DMS53 treated with DMSO at 0.1 percent for 48 hours (cell line): Measurements from ENCODE around the gene LRRC45.

Source experiments
- DNase-seq: peaks from one replicate; lab custom pipeline; 2025; ENCODE audit not compliant: unreplicated experiment; lab: John Stamatoyannopoulos, UW

Gene LRRC45

DNA sequence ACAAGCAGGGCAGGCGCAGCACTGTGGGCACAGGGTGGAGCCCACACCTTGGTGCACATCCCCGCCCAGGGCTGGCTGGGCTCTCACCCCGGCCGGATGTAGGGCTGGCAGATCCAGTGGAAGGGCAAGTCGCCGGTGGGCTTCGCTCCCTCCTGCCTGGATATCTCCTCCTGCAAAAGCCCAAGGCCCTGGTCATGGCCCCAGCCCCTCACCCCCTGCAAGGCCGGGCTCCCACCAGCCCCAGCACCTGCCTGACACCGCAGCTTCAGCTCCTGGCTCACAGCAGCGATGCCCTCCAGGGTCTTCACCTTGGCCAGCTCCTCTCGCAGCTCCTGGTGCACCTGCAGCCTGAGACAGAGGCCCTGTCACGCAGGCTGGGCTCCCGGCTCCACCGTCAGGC, 37.5 kb downstream of the LRRC45 start:
- no peak for DNase-seq

GRCh38 chr17:82061047-82061925, 38.2 kb downstream of the LRRC45 start:
- no peak for DNase-seq

GRCh38 chr17:82062076-82062983, 39.2 kb downstream of the LRRC45 start:
- no peak for DNase-seq

GRCh38 chr17:82062984-82063368, 39.9 kb downstream of the LRRC45 start:
- DNase-seq = no peak

- no peak for DNase-seq
These were observed 40.6 kb downstream of the LRRC45 start for GRCh38 chr17:82063424-82064415.

- peak; percentile 42 for DNase-seq
These were observed 41.5 kb downstream of the LRRC45 start for GRCh38 chr17:82064433-82065192.

GRCh38 chr17:82065193-82065637, 42.1 kb downstream of the LRRC45 start:
- no peak for DNase-seq

DNA sequence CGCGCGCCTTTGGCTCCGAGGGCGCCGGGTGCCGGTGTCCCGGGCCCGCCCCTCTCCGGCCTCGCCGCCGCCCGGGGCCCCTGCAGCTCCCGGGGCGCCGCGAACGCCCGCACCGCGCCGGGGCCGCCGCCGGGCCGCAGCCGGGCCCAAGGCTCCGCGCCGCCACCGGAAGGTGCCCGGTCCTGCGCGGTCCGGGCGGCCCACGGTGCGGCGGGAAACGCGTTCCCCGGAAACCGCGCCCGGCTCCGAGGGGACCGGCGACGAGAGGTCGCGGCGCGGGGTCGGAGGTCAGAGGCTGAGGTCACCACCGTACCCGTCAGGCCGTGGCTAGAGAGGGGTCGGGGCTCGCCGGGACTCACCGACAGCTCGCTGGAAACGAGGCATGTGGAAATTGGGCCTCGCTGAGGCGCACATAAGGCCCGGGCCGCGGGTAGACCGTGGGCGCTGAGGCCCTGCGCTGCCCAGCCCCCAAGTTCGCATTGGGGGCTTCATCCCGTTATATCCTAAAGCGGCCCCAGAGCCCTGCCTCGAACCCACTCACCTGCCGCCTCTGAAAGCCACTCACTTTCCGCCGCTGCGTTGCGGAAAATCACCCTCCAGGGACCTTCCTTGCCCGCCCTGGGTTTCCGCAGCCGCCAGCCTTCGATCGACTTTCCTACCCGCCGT, 42.7 kb downstream of the LRRC45 start, which contains the start of gene DUS1L:
Gene DUS1L (minus strand): TSS at position 167 of the 666 bp plus-strand sequence. CDS start 745 bp downstream, outside the sequence.
- peak; percentile 15 for DNase-seq

GRCh38 chr17:82070611-82071010, 47.5 kb downstream of the LRRC45 start:
- DNase-seq = no peak

GRCh38 chr17:82072827-82073226, 49.7 kb downstream of the LRRC45 start:
- no peak for DNase-seq

DNA sequence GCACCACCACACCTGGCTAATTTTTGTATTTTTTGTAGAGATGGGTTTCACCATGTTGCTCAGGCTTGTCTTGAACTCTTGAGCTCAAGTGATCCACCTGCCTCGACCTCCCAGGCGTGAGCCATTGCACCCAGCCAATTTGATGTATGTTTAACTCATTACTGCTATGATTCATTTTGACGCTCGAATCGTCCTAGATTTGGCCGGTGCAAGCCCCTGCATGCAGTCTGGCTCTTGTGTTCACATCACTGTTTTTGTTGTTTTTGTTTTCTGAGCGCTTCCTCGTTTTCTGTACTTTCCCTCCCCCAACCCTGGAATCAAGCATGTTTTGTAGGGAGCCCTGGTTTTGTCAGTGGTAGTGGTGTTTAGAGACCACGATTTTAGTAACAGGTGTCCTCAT, 50.3 kb downstream of the LRRC45 start:
- no peak for DNase-seq

GRCh38 chr17:82076018-82076784, 53.1 kb downstream of the LRRC45 start:
- no peak for DNase-seq

DNA sequence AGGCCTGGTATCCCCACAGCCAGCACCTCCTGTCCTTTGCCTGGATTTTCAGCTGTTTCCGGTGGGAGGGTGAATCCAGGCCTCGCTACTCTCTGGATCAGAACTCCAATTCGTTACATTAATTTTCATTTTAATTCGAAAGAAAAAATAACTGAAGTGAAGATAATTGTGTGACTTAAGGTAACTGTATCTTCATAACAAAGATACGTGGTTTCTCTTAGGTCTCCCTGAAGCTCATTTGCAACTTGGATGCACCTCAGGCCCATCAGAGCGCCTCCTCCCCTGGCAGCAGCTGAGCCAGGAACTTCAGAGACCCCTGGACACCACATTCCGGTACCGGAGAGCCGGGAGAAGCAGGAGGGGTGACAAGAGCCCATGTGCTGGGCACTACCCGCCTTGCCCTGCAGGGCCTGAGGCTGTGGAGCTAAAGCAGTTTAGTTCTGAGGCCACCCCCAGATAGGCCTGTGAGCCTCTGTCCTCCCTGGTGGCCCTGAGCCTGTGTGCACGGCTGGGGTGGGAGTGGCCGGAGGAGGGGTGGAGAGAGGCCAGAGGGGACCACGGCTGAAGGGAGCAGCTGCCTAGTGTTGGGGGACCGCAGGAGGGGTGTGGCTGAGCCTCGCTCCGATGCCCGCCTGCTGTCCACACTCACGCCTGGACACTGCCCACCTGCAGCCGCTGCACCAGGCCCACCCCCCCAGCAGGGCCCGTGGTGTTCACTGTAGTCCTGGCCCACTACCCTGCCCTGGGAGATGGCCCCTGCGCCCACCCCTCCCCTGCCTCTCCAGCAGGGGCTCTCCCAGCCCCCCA, 53.9 kb downstream of the LRRC45 start:
- DNase-seq = no peak

GRCh38 chr17:82077617-82078358, 54.7 kb downstream of the LRRC45 start:
- DNase-seq = no peak

DNA sequence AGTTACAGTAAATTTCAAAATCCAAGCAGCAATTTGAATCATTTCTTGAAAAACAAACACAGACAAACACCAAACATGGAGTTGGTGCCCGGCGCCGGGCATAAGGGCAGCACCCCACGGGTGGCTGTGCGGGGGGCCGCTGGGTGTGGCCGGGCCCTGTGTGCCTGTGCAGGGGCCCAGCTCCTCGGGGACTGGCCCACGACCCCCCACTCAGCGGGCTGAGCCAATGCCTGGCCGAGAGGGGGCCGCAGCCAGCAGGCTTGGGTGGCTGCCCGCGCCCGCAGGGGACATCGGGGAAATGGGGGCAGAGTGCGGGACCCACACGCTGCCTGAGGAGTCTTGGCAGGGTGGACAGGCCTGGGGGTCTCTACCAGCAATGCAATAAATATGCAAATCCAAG, 55.3 kb downstream of the LRRC45 start:
- no peak for DNase-seq

GRCh38 chr17:82079001-82079677, 56.0 kb downstream of the LRRC45 start:
- DNase-seq = no peak
